Neural cell (in vitro differentiated cells): Measurements from ENCODE around the gene TTC22. TPM values are rescaled to one million over a fixed set of nuclear protein-coding genes. Genes with fewer than 3 reads are reported as not detected.

Experiments
- H2AFZ ChIP-seq: fragments of 200-600, 300-800 bp; sonication (generic), shearing (Covaris generic); 2 replicates; pipeline ENCODE4 v1.6.0; 2014; ENCODE audit warnings: low read depth, mild to moderate bottlenecking, antibody characterized with exemption, low read length, moderate library complexity
- H3F3A ChIP-seq: fragments of 200-600 bp; shearing (Covaris generic); 2 replicates; pipeline ENCODE4 v1.6.1; 2016; ENCODE audit warnings: mild to moderate bottlenecking, moderate library complexity, mixed read lengths, antibody characterized with exemption, low read length; ENCODE audit not compliant: insufficient read depth, poor library complexity, severe bottlenecking
- H3K27ac ChIP-seq: fragments of 200-600, 300-800 bp; sonication (generic), shearing (Covaris generic); 2 replicates; pipeline ENCODE4 v1.5.1; 2014; ENCODE audit warnings: mild to moderate bottlenecking, low read length, moderate library complexity
- H3K27me3 ChIP-seq: fragments of 300-800, 200-600 bp; sonication (generic), shearing (Covaris generic); 2 replicates; pipeline ENCODE4 v1.6.0; 2014; ENCODE audit warnings: mild to moderate bottlenecking, low read depth, low read length, moderate library complexity; ENCODE audit not compliant: insufficient read depth
- H3K36me3 ChIP-seq: fragments of 300-800, 200-600 bp; sonication (generic), shearing (Covaris generic); 2 replicates; pipeline ENCODE4 v1.5.1; 2014; ENCODE audit warnings: mild to moderate bottlenecking, antibody characterized with exemption, low read length, moderate library complexity; ENCODE audit not compliant: insufficient read depth
- H3K4me2 ChIP-seq: fragments of 300-800, 200-600 bp; sonication (generic), shearing (Covaris generic); 2 replicates; pipeline ENCODE4 v1.6.0; 2014; ENCODE audit warnings: mild to moderate bottlenecking, low read length
- H3K4me3 ChIP-seq: fragments of 300-800, 200-600 bp; sonication (generic), shearing (Covaris generic); 2 replicates; pipeline ENCODE4 v1.5.1; 2014; ENCODE audit warnings: mild to moderate bottlenecking, low read length, moderate library complexity
- H3K79me2 ChIP-seq: fragments of 200-600 bp; shearing (Covaris generic); replicated peaks from 2 replicates; pipeline ENCODE4 v1.6.0; 2014; ENCODE audit warnings: mild to moderate bottlenecking, low read length, moderate library complexity; ENCODE audit not compliant: insufficient read depth
- H3K9ac ChIP-seq: fragments of 300-800, 200-600 bp; sonication (generic), shearing (Covaris generic); 2 replicates; pipeline ENCODE4 v1.6.1; 2016; ENCODE audit warnings: mild to moderate bottlenecking, low read length, mixed read lengths
- H3K9me2 ChIP-seq: fragments of 200-600 bp; shearing (Covaris generic); 2 replicates; pipeline ENCODE4 v1.6.1; 2016; ENCODE audit warnings: mild to moderate bottlenecking, low read length, mixed read lengths; ENCODE audit not compliant: insufficient read depth
- H3K9me3 ChIP-seq: fragments of 200-600, 300-800 bp; sonication (generic), shearing (Covaris generic); 2 replicates; pipeline ENCODE4 v1.6.1; 2016; ENCODE audit warnings: mild to moderate bottlenecking, mixed run types, low read length, moderate library complexity, mixed read lengths
- H4K20me1 ChIP-seq: fragments of 200-600 bp; shearing (Covaris generic); 2 replicates; pipeline ENCODE4 v1.6.1; 2016; ENCODE audit warnings: mild to moderate bottlenecking, mixed run types; ENCODE audit not compliant: insufficient read depth
- EP300 ChIP-seq: fragments of 450-650 bp; conservative IDR thresholded peaks from 2 replicates; pipeline ENCODE4 v1.6.1; 2014; ENCODE audit warnings: antibody characterized with exemption, mild to moderate bottlenecking, moderate library complexity; ENCODE audit not compliant: poor library complexity, severe bottlenecking
- EZH2 ChIP-seq: fragments of 200-600, 300-800 bp; shearing (Covaris generic), sonication (generic); IDR thresholded peaks from 2 replicates; pipeline ENCODE4 v1.6.1; 2014; ENCODE audit warnings: antibody characterized with exemption, low read length, borderline replicate concordance, mild to moderate bottlenecking; ENCODE audit not compliant: insufficient read depth, poor library complexity, severe bottlenecking
- MXI1 ChIP-seq: fragments of 450-650 bp; conservative IDR thresholded peaks from 2 replicates; pipeline ENCODE4 v1.6.1; 2014; ENCODE audit warnings: antibody characterized with exemption, mild to moderate bottlenecking; ENCODE audit not compliant: poor library complexity, severe bottlenecking
- POLR2AphosphoS5 ChIP-seq: IDR thresholded peaks from 2 replicates; pipeline ENCODE4 v1.6.1; 2012
- RAD21 ChIP-seq: fragments of 450-650 bp; conservative IDR thresholded peaks from 2 replicates; pipeline ENCODE4 v1.6.1; 2014; ENCODE audit warnings: antibody characterized with exemption, mild to moderate bottlenecking, moderate library complexity
- SMC3 ChIP-seq: fragments of 450-650 bp; conservative IDR thresholded peaks from 2 replicates; pipeline ENCODE4 v1.6.1; 2014; ENCODE audit warnings: antibody characterized with exemption, mild to moderate bottlenecking, moderate library complexity; ENCODE audit not compliant: poor library complexity
- TAF1 ChIP-seq: IDR thresholded peaks from 2 replicates; pipeline ENCODE4 v1.6.1; 2012; ENCODE audit warnings: low read depth
- polyA plus RNA-seq: library from polyadenylated mRNA; depleted of rRNA; stranded (reverse); fragments of >200 nt; gene quantifications from 2 replicates; pipeline ENCODE4 v1.2.3, GENCODE V29; 2014
- TF ChIP-seq, protein P1 (sequence below): fragments of 450-650 bp; IDR thresholded peaks from 2 replicates; pipeline ENCODE4 v1.5.1; 2014; ENCODE audit warnings: antibody characterized with exemption, mild to moderate bottlenecking, moderate library complexity; ENCODE audit not compliant: poor library complexity, severe bottlenecking
- TF ChIP-seq, protein P2 (sequence below): IDR thresholded peaks from 2 replicates; pipeline ENCODE4 v1.6.1; 2012; ENCODE audit warnings: borderline replicate concordance

Gene TTC22
- polyA plus RNA-seq, 1 donor from 2014 or later: not detected

GRCh38 chr1:54806931-54807611 lies 5.9 kb upstream of the TTC22 start:
- Histone ChIP-seq H4K20me1 (no peaks in the 10 kb centered on the region), H3K4me2 (no peak overlapping the region), H3K9ac (no peak overlapping the region), H3K9me2 (no peaks in the 10 kb centered on the region), H3K27me3 (no peaks in the 10 kb centered on the region), H2AFZ (no peak overlapping the region), H3K4me3 (no peak overlapping the region), H3K9me3 (no peaks in the 10 kb centered on the region), H3K79me2 (no peaks in the 10 kb centered on the region), H3F3A (no peaks in the 10 kb centered on the region), H3K27ac (no peak overlapping the region), H3K36me3 (no peaks in the 10 kb centered on the region)
- TF ChIP-seq MXI1: no peak
- no peak for TF ChIP-seq RAD21
- TF ChIP-seq TAF1: no peak
- no peak for TF ChIP-seq POLR2AphosphoS5
- TF ChIP-seq, protein P1, sequence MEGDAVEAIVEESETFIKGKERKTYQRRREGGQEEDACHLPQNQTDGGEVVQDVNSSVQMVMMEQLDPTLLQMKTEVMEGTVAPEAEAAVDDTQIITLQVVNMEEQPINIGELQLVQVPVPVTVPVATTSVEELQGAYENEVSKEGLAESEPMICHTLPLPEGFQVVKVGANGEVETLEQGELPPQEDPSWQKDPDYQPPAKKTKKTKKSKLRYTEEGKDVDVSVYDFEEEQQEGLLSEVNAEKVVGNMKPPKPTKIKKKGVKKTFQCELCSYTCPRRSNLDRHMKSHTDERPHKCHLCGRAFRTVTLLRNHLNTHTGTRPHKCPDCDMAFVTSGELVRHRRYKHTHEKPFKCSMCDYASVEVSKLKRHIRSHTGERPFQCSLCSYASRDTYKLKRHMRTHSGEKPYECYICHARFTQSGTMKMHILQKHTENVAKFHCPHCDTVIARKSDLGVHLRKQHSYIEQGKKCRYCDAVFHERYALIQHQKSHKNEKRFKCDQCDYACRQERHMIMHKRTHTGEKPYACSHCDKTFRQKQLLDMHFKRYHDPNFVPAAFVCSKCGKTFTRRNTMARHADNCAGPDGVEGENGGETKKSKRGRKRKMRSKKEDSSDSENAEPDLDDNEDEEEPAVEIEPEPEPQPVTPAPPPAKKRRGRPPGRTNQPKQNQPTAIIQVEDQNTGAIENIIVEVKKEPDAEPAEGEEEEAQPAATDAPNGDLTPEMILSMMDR: no peak
- TF ChIP-seq SMC3: no peak
- no peak for TF ChIP-seq EZH2
- no peak for TF ChIP-seq EP300
- TF ChIP-seq, protein P2, sequence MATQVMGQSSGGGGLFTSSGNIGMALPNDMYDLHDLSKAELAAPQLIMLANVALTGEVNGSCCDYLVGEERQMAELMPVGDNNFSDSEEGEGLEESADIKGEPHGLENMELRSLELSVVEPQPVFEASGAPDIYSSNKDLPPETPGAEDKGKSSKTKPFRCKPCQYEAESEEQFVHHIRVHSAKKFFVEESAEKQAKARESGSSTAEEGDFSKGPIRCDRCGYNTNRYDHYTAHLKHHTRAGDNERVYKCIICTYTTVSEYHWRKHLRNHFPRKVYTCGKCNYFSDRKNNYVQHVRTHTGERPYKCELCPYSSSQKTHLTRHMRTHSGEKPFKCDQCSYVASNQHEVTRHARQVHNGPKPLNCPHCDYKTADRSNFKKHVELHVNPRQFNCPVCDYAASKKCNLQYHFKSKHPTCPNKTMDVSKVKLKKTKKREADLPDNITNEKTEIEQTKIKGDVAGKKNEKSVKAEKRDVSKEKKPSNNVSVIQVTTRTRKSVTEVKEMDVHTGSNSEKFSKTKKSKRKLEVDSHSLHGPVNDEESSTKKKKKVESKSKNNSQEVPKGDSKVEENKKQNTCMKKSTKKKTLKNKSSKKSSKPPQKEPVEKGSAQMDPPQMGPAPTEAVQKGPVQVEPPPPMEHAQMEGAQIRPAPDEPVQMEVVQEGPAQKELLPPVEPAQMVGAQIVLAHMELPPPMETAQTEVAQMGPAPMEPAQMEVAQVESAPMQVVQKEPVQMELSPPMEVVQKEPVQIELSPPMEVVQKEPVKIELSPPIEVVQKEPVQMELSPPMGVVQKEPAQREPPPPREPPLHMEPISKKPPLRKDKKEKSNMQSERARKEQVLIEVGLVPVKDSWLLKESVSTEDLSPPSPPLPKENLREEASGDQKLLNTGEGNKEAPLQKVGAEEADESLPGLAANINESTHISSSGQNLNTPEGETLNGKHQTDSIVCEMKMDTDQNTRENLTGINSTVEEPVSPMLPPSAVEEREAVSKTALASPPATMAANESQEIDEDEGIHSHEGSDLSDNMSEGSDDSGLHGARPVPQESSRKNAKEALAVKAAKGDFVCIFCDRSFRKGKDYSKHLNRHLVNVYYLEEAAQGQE: no peak

GRCh38 chr1:54805981-54806381 lies 4.9 kb upstream of the TTC22 start:
- Histone ChIP-seq H3K79me2 (no peaks in the 10 kb centered on the region), H4K20me1 (no peaks in the 10 kb centered on the region), H3K9me3 (no peaks in the 10 kb centered on the region), H3K9me2 (no peaks in the 10 kb centered on the region), H3K27ac (no peak overlapping the region), H2AFZ (no peak overlapping the region), H3K4me2 (no peak overlapping the region), H3K9ac (no peak overlapping the region), H3F3A (no peaks in the 10 kb centered on the region), H3K27me3 (no peaks in the 10 kb centered on the region), H3K4me3 (no peak overlapping the region), H3K36me3 (no peaks in the 10 kb centered on the region)
- TF ChIP-seq POLR2AphosphoS5 (no peak), MXI1 (no peak), EP300 (no peak), EZH2 (no peak), TAF1 (no peak), RAD21 (no peak), SMC3 (no peak)
- TF ChIP-seq, protein P1: no peak
- TF ChIP-seq, protein P2: no peak
